RWPE2 (cell line): Measurements from ENCODE around the gene CRP.

Source experiments
- ATAC-seq: fragments of 200-7000 bp; cut with Tn5 transposase; 3 replicates; pipeline ENCODE4 v1.9.1; 2021; ENCODE audit warnings: low read depth
- DNase-seq: peaks from one replicate; pipeline ENCODE4 v3.0.0-alpha.2; 2020; ENCODE audit warnings: low spot score
- H3K27ac ChIP-seq: fragments of 450-650 bp; 2 replicates; pipeline ENCODE4 v1.5.1; 2017; ENCODE audit warnings: mild to moderate bottlenecking; ENCODE audit not compliant: poor library complexity, severe bottlenecking
- H3K27me3 ChIP-seq: fragments of 250-450 bp; sonication (Bioruptor Pico); 2 replicates; pipeline ENCODE4 v1.5.1; 2021; ENCODE audit warnings: mild to moderate bottlenecking, moderate library complexity; ENCODE audit not compliant: insufficient read depth, poor library complexity, severe bottlenecking
- H3K36me3 ChIP-seq: fragments of 250-450 bp; sonication (Bioruptor Pico); 2 replicates; pipeline ENCODE4 v1.5.1; 2020; ENCODE audit warnings: low read depth, mild to moderate bottlenecking, moderate library complexity
- H3K4me1 ChIP-seq: fragments of 250-450 bp; sonication (Bioruptor Pico); 2 replicates; pipeline ENCODE4 v1.5.1; 2021; ENCODE audit warnings: mild to moderate bottlenecking, moderate library complexity; ENCODE audit not compliant: insufficient read depth, poor library complexity, severe bottlenecking
- H3K4me3 ChIP-seq: fragments of 250-450 bp; sonication (Bioruptor Pico); 2 replicates; pipeline ENCODE4 v1.5.1; 2021; ENCODE audit warnings: mild to moderate bottlenecking, moderate library complexity; ENCODE audit not compliant: severe bottlenecking
- H3K9me3 ChIP-seq: fragments of 250-450 bp; sonication (Bioruptor Pico); 2 replicates; pipeline ENCODE4 v1.5.1; 2021; ENCODE audit warnings: mild to moderate bottlenecking, moderate library complexity; ENCODE audit not compliant: severe bottlenecking
- CTCF ChIP-seq: fragments of 450-650 bp; IDR thresholded peaks from one replicate; pipeline ENCODE4 v1.5.1; 2017; ENCODE audit warnings: mild to moderate bottlenecking, moderate library complexity; ENCODE audit not compliant: poor library complexity, severe bottlenecking

The CRP gene

GRCh38 chr1:159668739-159669138 is 45.6 kb downstream of the CRP start:
- ATAC-seq (no peak), DNase-seq (no peak)
- H3K36me3 ChIP-seq, result no peaks in the 10 kb centered on the region
- H3K4me3 ChIP-seq, result no peak overlapping the region
- no peak overlapping the region for H3K27ac ChIP-seq
- no peaks in the 10 kb centered on the region for H3K27me3 ChIP-seq
- TF ChIP-seq CTCF, result no peak
- no peaks in the 10 kb centered on the region for H3K4me1 ChIP-seq
- H3K9me3 ChIP-seq, result no peaks in the 10 kb centered on the region

- Histone ChIP-seq H3K9me3 (no peaks in the 10 kb centered on the region), H3K36me3 (no peaks in the 10 kb centered on the region), H3K27ac (no peak overlapping the region), H3K4me1 (no peaks in the 10 kb centered on the region), H3K4me3 (no peak overlapping the region), H3K27me3 (no peaks in the 10 kb centered on the region)
- no peak for DNase-seq
- TF ChIP-seq CTCF, result no peak
- ATAC-seq, result no peak
Observed at GRCh38 chr1:159664247-159664646, 50.1 kb downstream of the CRP start.

GRCh38 chr1:159663552-159663951 is 50.8 kb downstream of the CRP start:
- H3K27ac ChIP-seq, result no peak overlapping the region

More at GRCh38 chr1:159663552-159663951, 50.8 kb downstream of the CRP start:
- Histone ChIP-seq H3K4me1 (no peaks in the 10 kb centered on the region), H3K9me3 (no peaks in the 10 kb centered on the region), H3K27me3 (no peaks in the 10 kb centered on the region), H3K4me3 (no peak overlapping the region), H3K36me3 (no peaks in the 10 kb centered on the region)
- ATAC-seq (no peak), DNase-seq (no peak)
- no peak for TF ChIP-seq CTCF
